Stimulated activated CD4-positive, alpha-beta T cell treated with anti-CD3 and anti-CD28 coated beads, TNF-alpha, amount 100 ng/mL, for 1 hour (primary cell): ENCODE results near the gene TNFRSF19.

ENCODE experiments used
- DNase-seq, 3 donors: peaks; one replicate each; pipeline ENCODE4 v3.0.0-alpha.2; 2020; ENCODE audit warnings: low read depth in 3 of 3, low spot score in 1 of 3

The TNFRSF19 gene

DNA sequence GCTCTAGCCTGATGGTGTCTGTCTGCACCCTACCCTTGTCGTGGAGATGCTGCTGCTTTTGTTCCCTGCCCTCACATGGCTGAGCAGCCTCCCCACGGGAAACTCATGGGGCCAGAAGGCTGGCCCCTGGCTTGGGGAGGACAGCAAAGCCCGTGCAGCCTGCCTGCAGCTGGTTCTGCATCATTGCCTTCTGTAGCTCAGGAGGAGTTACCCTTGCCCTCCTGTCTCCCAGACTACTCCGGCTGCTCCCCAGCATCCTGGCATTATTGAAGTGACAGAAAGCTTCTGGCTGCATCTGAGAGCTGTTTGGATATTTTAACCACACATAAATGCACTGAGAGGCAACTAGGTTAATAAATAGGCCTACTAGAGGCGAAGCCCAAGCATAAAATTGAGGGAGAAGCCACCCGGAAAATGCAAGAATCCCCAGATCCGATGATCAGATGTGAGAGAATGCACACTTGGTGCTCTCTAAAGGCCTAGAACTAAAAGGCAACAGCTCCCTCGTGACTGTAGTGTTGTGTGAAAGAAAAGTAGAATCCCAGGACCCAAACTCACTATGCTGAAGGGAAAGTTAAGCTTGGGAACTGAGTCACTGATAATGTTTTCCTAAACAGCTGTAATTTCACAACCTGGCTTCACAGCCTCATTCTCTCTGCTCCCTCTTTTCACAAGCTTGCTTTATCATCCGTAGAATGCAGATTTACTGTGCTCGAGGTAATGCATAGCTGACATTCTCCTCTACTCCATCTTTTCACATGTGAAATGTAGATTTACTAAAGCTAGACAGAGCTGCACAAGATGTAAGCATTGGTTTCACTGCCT lies 110.8 kb downstream of the TNFRSF19 start:
- no peak for DNase-seq

DNA sequence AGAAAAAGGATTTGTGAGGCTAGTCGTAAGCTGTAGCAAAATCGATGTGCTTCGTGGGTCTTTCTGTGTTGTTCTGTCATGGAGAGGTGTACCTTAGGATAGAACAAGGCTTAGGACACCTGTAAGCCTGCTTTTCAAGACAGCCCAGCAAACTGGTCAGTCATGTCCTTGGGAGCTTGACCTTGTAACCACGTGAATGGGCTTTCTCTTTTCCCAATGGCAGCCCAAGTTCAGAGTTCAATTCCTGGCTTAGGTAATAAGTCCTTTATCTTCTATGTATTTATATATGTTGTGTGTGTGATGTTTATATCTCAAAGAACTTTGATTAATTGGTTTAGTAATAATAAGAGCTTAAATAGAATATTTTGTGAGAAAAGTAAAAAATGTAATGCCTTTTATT lies 112.9 kb downstream of the TNFRSF19 start:
- DNase-seq = no peak

DNA sequence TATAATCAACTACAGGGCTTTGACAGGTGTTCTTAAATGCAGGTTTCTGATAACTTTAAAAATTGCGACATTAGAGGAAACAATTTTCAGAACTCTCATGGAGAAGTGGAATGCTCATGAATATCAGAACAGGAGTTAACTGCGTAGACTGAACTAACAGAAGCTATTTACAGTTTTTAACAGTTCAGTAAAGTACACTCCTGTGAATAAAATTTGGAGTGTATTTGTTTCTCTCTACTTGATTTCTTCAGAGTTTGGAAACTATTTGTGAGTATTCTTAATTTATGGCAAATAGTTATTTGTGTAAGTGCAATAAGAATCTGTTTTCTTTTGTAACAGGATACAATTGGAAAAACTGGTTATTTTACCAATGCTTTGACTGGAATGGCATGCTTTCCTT lies 114.4 kb downstream of the TNFRSF19 start:
- no peak for DNase-seq

DNA sequence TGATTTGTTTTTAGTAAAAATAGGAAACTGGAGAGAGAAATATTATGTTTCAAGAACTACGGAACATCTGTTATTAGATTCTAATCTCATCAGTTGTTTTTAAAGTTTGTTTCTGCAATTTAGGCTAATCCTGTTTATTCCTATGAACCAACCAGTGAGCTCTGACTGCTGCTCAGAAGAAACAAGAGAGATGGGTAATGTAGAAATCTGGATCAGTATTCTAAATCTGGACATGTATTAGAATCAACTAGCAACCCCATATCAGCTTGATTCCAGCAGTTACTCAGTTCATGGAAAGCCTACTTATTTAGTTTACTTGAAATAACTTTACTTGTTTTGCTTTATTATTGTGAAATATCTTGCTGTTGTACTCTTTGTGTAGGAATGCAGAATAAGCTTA lies 115.2 kb downstream of the TNFRSF19 start:
- no peak for DNase-seq

DNA sequence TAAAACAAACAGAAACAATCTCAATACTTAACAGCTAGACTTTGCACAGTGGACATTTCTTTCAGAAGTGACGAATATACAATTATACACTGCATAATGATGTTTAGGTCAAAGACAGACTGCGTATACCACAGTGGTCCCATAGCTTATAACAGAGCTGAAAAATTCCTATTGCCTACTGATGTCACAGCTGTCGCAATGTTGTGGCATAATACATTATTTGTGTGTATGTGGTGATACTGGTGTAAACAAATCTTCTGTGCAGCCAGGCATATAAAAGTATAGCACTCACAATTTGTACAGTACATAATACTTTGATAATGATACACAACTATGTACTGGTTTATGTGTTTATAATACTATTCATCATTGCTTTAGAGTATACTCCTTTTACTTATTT lies 116.7 kb downstream of the TNFRSF19 start:
- no peak for DNase-seq

DNA sequence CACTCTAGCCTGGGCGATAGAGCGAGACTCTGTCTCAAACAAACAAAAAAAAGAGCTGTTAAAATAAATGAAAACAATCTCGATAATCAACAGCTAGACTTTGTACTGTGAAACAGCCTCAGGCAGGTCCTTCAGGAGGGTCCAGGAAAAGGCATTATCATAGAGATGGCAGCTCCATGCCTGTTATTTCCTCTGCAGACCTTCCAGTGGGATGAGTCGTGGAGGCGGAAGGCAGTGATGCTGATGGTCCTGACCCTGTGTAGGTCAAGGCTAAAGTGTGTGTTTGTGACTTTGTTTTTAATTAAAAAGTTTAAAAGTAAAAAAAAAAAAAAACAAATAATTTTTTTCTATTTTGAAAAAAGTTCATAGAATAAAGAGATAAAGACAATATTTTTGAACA lies 117.4 kb downstream of the TNFRSF19 start:
- no peak for DNase-seq

DNA sequence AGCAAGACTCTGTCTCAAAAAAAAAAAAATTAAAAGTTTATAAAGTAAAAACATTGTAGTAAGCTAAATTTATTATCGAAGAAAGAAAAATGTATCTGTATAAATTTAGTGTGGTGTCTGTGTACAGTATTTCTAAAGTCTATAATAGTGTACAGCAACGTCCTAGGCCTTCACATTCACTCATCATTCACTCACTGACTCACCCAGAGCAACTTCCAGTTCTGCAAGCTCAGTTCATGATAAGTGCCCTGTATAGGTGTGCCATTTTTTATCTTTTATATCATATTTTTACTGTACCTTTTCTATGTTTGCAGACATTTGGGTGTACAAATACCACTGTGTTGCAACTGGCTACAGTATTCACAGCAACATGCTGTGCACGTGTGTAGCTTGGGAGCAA lies 118.1 kb downstream of the TNFRSF19 start:
- DNase-seq = no peak

DNA sequence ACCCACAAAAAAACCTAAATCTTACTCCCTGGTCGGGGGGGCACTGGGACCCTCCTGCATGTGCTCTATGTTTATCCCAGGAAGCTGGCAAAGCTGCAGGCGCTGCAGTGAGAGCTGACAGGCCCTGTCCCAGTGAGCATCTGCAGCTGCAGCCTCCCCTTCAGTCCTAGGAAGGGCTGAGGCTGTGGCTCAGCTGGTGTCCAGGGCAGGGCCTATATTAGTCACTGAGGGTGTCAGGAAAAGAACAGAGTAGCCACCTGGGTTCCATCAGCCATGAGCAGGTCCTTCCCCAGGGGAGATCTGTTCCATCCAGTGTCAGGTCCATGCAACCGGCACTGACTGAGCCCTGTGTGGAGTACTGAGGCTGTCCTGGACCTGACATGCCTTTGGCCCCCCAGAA lies 120.5 kb downstream of the TNFRSF19 start:
- DNase-seq = no peak

DNA sequence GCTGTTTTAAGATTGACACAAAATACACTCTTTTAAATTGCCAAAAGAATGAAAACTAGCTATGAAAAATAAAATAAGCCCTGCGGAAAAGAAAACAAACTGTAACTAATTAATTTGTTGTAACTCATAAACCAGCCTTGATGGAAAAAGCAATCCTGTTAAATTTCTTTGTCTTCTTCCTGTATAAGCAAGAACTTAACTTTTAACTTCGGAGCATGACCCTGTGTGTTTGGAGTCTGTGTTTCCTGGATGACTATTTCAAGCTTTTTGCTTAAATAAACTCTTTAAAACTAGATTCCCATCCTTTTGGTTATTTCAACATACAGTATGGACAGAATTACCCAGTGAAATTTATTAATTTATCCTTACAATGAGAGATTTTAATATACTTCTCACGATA lies 122.6 kb downstream of the TNFRSF19 start:
- DNase-seq = no peak

DNA sequence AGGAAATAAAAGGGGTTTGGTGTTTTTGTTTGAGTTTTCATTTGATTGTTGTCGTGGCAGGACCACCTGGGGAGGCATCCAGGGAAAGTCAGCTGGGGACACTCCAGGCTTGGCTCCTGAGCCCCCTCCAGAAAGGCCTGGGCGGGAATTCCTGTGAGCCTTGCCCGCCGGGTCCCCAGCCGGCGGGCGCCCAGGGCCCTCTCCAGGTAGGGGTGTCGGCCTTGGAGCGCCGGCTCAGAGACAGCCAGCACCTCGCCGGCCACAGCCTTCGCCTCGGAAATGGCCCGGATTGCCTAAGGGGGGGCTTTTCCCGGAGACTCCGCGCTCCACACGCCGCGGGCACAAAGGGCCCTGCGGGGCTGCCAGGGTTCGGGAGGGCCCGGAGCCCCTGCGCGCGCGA lies 125.0 kb downstream of the TNFRSF19 start:
- no peak for DNase-seq

DNA sequence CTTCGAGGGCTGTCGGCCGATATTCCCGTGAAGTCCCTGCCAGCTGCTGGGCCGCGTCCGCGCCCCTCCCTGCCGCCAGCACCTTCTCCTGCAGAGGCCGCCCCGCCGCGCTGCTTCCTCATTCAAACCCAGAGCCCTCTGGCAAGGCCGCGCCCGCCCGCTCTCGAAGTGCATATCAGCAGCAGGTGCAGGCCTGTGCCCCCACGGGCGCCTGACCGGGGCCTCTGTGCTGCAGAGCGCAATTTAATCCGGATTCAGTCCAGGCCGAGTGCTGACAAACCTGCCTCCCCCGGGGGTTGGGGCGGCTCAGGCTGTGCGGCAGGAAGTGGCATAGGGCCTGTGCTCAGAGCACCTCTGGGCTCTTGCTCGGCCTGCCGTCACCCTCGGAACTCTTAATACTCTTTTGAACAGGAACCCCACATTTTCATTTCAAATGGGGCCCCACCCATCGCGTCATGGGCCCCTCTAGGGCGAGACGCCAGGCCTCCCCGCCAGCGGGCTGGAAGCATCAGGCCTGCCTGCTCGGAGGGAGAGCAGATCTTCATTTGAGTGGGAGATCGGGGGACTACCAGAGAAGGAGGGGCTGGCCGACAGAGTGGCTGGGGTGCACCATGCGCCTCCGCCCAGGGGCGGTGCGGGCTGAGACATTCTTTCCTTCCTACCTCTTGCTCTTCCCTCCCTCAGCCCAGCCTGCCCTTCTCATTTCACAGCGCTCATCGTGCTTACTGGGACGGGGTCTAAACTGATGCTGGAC lies 125.7 kb downstream of the TNFRSF19 start:
- DNase-seq = peak; percentile 9 to 37 (median 23)

DNA sequence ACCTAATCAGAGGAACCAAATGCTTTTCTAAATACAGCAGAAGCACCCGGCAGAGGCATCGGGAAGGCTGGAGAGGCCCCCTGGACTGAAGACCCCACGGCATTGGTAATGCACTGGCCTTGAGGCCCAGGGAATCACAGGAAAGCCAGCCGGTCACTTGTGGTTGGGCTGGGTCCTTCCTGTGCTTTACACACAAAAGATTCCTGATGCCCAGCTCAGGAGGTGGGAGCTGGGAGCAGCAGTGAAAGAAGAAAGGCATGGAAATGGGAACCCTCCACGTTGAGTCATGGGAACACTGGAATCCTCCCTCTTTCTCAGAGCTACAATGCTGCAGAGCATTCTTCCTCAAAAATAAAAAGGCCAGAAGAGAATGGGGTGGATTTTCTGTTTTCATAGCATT lies 126.4 kb downstream of the TNFRSF19 start:
- DNase-seq = no peak

DNA sequence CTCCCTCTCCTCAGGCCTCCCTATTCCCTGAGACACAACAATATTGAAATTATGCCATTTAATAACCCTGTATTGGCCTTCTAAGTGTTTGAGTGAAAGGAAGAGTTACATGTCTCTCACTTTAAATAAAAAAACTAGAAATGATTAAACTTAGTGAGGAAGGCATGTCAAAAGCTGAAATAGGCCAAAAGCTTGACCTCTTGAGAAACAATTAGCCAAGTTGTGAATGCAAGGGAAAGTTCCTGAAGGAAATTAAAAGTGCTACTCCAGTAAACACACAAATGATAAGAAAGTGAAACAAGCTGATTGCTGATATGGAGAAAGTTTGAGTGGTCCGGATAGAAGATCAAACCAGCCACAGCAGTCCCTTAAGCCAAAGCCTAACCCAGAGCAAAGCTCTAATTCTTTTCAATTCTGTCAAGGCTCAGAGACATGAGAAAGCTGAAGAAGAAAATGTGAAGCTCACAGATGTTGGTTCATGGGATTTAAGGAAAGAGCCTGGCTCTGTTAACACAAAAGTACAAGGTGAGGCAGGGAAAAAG lies 127.6 kb downstream of the TNFRSF19 start:
- no peak for DNase-seq

DNA sequence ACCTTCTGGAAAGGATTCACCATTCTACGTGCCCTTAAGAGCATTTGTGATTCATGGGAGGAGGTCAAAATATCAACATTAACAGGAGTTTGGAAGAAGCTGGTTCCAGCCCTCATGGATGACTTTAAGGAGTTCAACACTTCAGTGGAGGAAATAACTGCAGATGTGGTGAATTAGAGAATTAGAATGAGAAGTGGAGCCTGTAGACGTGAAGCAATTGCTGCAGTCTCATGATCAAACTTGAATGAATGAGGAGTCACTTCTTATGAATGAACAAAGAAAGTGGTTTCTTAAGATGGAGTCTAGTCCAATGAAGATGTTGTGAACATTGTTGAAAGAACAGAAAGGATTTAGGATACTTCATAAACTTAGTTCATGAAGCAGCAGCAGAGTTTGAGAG lies 129.1 kb downstream of the TNFRSF19 start:
- DNase-seq = no peak

DNA sequence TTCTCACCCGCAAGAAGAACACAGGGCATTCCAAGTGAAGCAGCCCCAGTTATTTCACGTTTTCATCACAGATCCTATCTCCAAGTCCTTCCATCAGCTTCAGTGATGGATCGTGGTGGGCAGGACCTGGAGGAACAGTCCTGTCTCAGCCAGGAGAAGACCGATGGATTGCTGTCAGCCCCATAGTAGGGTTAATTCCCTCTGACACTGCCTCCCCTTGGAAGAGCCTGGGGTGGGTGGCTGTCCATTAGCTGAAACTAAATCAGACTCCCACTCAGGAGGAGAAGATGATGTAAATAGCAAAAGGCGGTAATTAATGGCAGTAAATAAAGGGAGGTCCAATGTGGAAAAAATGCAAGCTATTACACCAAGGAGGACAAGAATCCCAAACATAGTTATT lies 131.0 kb downstream of the TNFRSF19 start:
- DNase-seq = no peak

DNA sequence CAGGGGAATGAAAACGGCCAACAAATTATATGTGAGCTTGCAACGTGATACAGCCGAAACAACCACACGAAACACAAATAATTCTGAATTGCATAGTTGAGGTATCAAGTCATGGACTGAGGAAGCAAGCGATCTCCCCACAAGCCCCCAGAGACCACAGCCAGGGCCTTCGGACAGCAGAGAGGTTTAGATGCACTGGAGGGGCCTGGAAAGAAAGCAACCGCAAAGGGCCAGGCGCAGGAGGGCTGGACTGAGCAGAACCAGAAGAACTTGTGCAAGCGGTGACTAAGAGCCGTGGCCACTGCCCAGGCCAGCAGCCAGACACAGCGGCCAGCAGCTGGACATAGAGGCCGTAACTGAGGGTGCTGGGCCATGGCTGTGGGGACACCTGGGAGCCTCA lies 131.4 kb downstream of the TNFRSF19 start:
- DNase-seq = no peak

DNA sequence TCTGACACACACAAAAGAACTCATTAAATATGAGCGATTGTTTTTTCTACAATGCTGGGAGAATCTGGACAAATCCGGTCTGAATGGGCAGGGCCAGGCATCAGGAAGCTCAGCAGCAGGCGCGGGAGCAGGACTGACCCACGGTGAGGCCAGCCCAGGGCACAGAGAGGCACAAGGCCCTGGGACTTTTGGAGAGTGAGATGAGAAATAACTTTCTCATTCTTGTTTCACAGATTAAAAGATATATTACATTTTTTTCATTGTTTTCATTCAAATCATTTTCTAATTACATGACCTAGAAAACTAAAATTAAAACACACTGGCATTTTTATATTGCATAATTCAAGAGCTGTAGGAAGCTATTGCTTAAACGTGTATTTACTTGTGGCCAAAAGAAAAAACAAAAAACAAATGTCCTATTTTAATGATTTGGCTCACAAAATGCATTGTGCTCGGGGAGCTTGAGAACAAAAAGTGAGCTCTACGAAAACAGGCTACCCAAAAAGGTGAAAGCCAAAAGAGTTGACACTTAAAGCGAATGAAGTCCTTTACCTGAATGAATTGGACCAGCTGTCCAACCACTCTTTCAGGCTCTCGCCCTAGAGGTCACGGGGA lies 133.1 kb downstream of the TNFRSF19 start:
- DNase-seq = no peak

DNA sequence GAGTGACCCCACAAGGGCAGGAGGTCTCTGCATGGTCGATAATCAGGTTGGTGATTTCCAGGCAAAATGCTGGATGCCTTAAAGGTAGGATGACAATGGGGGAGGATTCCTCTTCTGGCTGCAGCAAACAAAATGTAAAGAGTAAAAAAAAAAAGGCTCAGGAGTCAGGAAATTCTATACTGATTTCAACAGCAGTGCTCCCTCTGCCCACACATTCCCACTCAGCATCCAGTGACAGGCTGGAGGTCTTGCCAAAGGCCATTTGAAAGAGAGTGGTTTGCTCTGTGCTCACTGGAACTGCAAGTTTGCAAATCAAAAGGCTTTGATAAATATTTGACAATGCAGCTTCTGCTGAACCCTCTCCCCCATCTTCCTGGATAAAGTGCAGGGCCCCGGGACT lies 135.4 kb downstream of the TNFRSF19 start:
- no peak for DNase-seq

DNA sequence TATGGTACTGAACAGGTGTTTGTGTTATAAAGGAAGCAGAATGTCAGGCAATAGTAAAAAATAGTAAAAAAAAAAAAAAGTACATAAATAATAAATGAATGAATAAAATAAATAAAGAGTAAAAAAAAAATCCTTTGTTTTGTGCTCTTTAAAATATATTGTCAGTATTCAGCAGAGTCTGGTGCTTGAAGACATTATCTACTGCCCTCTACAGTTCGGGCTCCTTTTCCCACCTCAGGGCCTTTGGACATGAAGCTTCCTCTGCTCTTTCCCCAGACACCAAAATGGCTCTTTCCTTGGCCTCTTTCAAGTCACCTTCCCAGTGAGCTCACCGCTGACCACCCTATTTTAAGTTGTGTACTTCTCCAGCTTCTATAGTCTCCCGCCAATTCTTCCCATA lies 137.5 kb downstream of the TNFRSF19 start:
- DNase-seq = no peak

DNA sequence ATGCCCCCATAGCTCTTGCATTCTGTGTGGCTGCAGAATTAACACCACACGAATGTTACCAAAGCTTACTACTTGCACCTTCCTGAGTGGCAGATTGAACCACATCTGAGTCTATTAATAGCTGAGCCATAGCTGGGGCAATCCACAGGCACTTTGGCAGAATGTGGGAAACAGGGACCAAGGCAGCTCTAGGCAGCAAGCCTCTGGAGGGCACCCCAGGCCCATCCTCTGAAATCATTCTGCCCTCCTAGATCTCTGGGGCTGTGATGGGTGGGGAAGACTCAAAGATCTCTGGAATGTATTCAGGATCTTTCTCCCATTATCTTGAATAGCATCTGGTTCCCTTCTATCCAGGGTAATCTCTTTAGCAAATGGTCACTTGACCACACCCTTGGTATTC lies 139.3 kb downstream of the TNFRSF19 start:
- DNase-seq = no peak

DNA sequence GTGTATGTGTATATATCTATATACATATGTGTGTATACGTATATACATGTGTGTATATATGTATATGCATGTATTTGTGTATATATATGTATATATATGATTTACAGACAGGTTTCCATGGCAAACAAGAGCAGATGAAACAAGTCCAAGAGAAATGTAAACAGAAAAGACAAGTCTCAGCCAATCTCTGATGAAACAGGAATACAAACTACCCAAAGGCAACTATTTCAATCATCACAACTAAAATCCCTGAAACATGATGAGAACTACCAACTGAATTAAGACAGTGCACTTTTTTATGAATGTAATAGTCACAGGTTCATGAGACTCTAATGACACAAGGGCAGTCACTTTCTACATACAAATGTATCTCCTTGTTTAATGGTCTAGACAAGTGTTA lies 140.2 kb downstream of the TNFRSF19 start:
- no peak for DNase-seq

DNA sequence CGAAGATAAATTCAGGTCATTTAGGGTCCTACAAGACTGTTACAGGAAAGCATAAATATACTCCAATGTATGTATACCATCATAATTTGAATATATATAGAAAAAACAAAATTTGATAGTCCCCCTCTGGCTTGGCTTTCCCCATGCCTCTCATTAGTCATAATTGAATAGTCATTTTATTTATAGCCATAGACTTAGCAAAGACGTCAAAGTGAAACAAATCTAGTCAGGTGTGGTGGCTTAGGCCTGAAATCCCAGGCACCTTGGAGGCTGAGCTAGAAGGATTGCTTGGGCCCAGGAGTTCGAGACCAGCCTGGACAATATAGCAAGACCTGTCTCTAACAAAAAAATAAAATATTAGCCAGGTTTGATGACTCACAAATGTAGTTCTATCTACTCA lies 141.1 kb downstream of the TNFRSF19 start:
- DNase-seq = no peak
